GM23338 (cell line): ENCODE measurements around the gene FILIP1L. TPM values are rescaled to one million over a fixed set of nuclear protein-coding genes. Genes with fewer than 3 reads are reported as not detected.

ENCODE experiments used
- ATAC-seq: fragments of 200-7000 bp; cut with Tn5 transposase; 3 replicates; pipeline ENCODE4 v1.9.1; 2020
- DNase-seq: peaks from one replicate; pipeline ENCODE4 v3.0.0-alpha.2; 2015; ENCODE audit warnings: low spot score
- H2AFZ ChIP-seq: fragments of 200-600 bp; sonication (generic); 2 replicates; pipeline ENCODE4 v1.8.0; 2016; ENCODE audit warnings: antibody characterized with exemption, mild to moderate bottlenecking, moderate library complexity
- H3F3A ChIP-seq: fragments of 200-600 bp; sonication (generic); replicated peaks from 2 replicates; pipeline ENCODE4 v1.8.0; 2017; ENCODE audit warnings: antibody characterized with exemption, mixed run types, low read depth
- H3K27ac ChIP-seq: fragments of 200-600 bp; sonication (generic); 2 replicates; pipeline ENCODE4 v1.6.1; 2016; ENCODE audit warnings: low read depth
- H3K27me3 ChIP-seq: fragments of 200-600 bp; sonication (generic); 2 replicates; pipeline ENCODE4 v1.8.0; 2016; ENCODE audit warnings: mild to moderate bottlenecking, mixed run types, moderate library complexity; ENCODE audit not compliant: insufficient read depth
- H3K36me3 ChIP-seq: fragments of 200-600 bp; sonication (generic); 2 replicates; pipeline ENCODE4 v1.8.0; 2016; ENCODE audit warnings: mild to moderate bottlenecking; ENCODE audit not compliant: insufficient read depth
- H3K4me1 ChIP-seq: fragments of 200-600 bp; sonication (generic); 2 replicates; pipeline ENCODE4 v1.8.0; 2016; ENCODE audit warnings: mild to moderate bottlenecking, moderate library complexity; ENCODE audit not compliant: insufficient read depth
- H3K4me2 ChIP-seq: fragments of 200-600 bp; sonication (generic); 2 replicates; pipeline ENCODE4 v1.7.1; 2017; ENCODE audit warnings: mixed run types
- H3K4me3 ChIP-seq: fragments of 200-600 bp; sonication (generic); 2 replicates; pipeline ENCODE4 v1.6.1; 2016; ENCODE audit warnings: mixed run types
- H3K79me2 ChIP-seq: fragments of 200-600 bp; sonication (generic); replicated peaks from 2 replicates; pipeline ENCODE4 v1.8.0; 2017; ENCODE audit warnings: mild to moderate bottlenecking; ENCODE audit not compliant: insufficient read depth
- H3K9me2 ChIP-seq: fragments of 200-600 bp; sonication (generic); 2 replicates; pipeline ENCODE4 v1.8.0; 2017; ENCODE audit not compliant: insufficient read depth
- H4K20me1 ChIP-seq: fragments of 200-600 bp; sonication (generic); replicated peaks from 2 replicates; pipeline ENCODE4 v1.8.0; 2017; ENCODE audit warnings: mild to moderate bottlenecking; ENCODE audit not compliant: insufficient read depth
- H3K27ac Mint-ChIP-seq: 2 replicates; pipeline ENCODE4 v1.8.0; 2020; ENCODE audit warnings: inconsistent platforms, mild to moderate bottlenecking, moderate library complexity, mixed read lengths
- H3K27me3 Mint-ChIP-seq: 3 replicates; pipeline ENCODE4 v1.8.0; 2022; ENCODE audit warnings: low read depth, mild to moderate bottlenecking, moderate library complexity, mixed read lengths, inconsistent platforms; ENCODE audit not compliant: insufficient read depth, poor library complexity
- H3K36me3 Mint-ChIP-seq: 3 replicates; pipeline ENCODE4 v1.8.0; 2021; ENCODE audit warnings: low read depth, mild to moderate bottlenecking, inconsistent platforms, moderate library complexity, mixed read lengths
- H3K4me1 Mint-ChIP-seq: 3 replicates; pipeline ENCODE4 v1.8.0; 2020; ENCODE audit warnings: mild to moderate bottlenecking, inconsistent platforms, mixed read lengths
- H3K4me3 Mint-ChIP-seq: 3 replicates; pipeline ENCODE4 v1.8.0; 2021; ENCODE audit warnings: moderate library complexity, mild to moderate bottlenecking, inconsistent platforms, mixed read lengths
- H3K9me3 Mint-ChIP-seq: 3 replicates; pipeline ENCODE4 v1.8.0; 2020; ENCODE audit warnings: moderate library complexity, mild to moderate bottlenecking, inconsistent platforms, mixed read lengths
- CREB1 ChIP-seq: fragments of 250-450 bp; sonication (Bioruptor Pico); IDR thresholded peaks from 2 replicates; pipeline ENCODE4 v1.5.0; 2020; ENCODE audit warnings: low read depth, mild to moderate bottlenecking, moderate library complexity
- CTCF ChIP-seq, 2 experiments: fragments of 200-600 bp in 1 of 2; sonication (generic) in 1 of 2; conservative IDR thresholded peaks; 2 replicates each; pipeline versions ENCODE4 v1.5.1 to v1.6.1; 2016 to 2017; ENCODE audit warnings: antibody characterized with exemption in 2 of 2, low read depth in 2 of 2, mild to moderate bottlenecking in 2 of 2, moderate library complexity in 1 of 2
- ETS1 ChIP-seq: IDR thresholded peaks from 2 replicates; pipeline ENCODE4 v1.6.1; 2016; ENCODE audit warnings: antibody characterized with exemption
- EZH2phosphoT487 ChIP-seq: fragments of 200-600 bp; sonication (generic); IDR thresholded peaks from one replicate; pipeline ENCODE4 v1.8.1; 2018; ENCODE audit warnings: antibody characterized with exemption; ENCODE audit not compliant: unreplicated experiment
- JUNB ChIP-seq: IDR thresholded peaks from one replicate; pipeline ENCODE4 v1.6.1; 2016; ENCODE audit warnings: antibody characterized with exemption; ENCODE audit not compliant: unreplicated experiment
- NANOG ChIP-seq: IDR thresholded peaks from 2 replicates; pipeline ENCODE4 v1.6.1; 2016; ENCODE audit warnings: antibody characterized with exemption, borderline replicate concordance
- REST ChIP-seq: IDR thresholded peaks from one replicate; pipeline ENCODE4 v1.6.1; 2018; ENCODE audit warnings: antibody characterized with exemption; ENCODE audit not compliant: unreplicated experiment
- STAT1 ChIP-seq: IDR thresholded peaks from one replicate; pipeline ENCODE4 v1.6.1; 2016; ENCODE audit warnings: antibody characterized with exemption; ENCODE audit not compliant: unreplicated experiment
- ZNF114 ChIP-seq: fragments of 250-450 bp; sonication (Bioruptor Pico); IDR thresholded peaks from 2 replicates; pipeline ENCODE4 v1.5.0; 2020; ENCODE audit warnings: mild to moderate bottlenecking, moderate library complexity
- ZNF331 ChIP-seq: fragments of 250-450 bp; sonication (Bioruptor Pico); IDR thresholded peaks from 2 replicates; pipeline ENCODE4 v1.5.0; 2020; ENCODE audit warnings: low read depth, mild to moderate bottlenecking, moderate library complexity
- ZNF462 ChIP-seq: fragments of 250-450 bp; sonication (Bioruptor Pico); IDR thresholded peaks from 2 replicates; pipeline ENCODE4 v1.5.0; 2020; ENCODE audit warnings: mild to moderate bottlenecking, moderate library complexity
- polyA plus RNA-seq: library from polyadenylated mRNA; unstranded; fragments of >200 nt; fragmentation: Nextera tagmentation; extraction: Ambion mirVana; gene quantifications from 2 replicates; pipeline ENCODE4 v1.2.1, GENCODE V29; 2016
- total RNA-seq: library from RNA; depleted of rRNA; stranded (reverse); fragments of >200 nt; shearing (Covaris generic); gene quantifications from 2 replicates; pipeline ENCODE4 v1.2.3, GENCODE V29; 2014

Gene FILIP1L
- total and polyA plus RNA-seq, 2 experiments from 2014 or later: 1.6 TPM; not detected in 1

- ATAC-seq (no peak), DNase-seq (no peak)
- Histone ChIP-seq H3K4me1 (peaks cover 6% of the 10 kb centered on the region), H3K9me2 (no peaks in the 10 kb centered on the region; the same call in 1 of the 2 replicates), H4K20me1 (no peaks in the 10 kb centered on the region), H3K36me3 (no peaks in the 10 kb centered on the region), H3K27me3 (no peaks in the 10 kb centered on the region), H3K4me3 (no peak overlapping the region), H3F3A (no peaks in the 10 kb centered on the region), H3K79me2 (peaks cover 53% of the 10 kb centered on the region), H3K27ac (no peak overlapping the region), H2AFZ (no peak overlapping the region), H3K4me2 (no peak overlapping the region)
- H3K27ac Mint-ChIP-seq: peak overlapping the region; percentile 70
- no peaks in the 10 kb centered on the region for H3K9me3 Mint-ChIP-seq
- H3K4me1 Mint-ChIP-seq: peaks cover 34% of the 10 kb centered on the region
- no peak for TF ChIP-seq REST
- TF ChIP-seq ETS1: no peak
- TF ChIP-seq NANOG: no peak
- no peak for TF ChIP-seq JUNB
- no peak for TF ChIP-seq ZNF114 (CRISPR knock-in tag)
- TF ChIP-seq EZH2phosphoT487: no peak
- TF ChIP-seq STAT1: no peak
- no peak for TF ChIP-seq CREB1 (CRISPR knock-in tag)
- no peak for TF ChIP-seq ZNF331
- no peak for TF ChIP-seq CTCF (conservative IDR thresholded peaks at IDR 0.05; ENCODE audit: low read depth in 2 of 2)
- H3K4me3 Mint-ChIP-seq: no peak overlapping the region
- H3K36me3 Mint-ChIP-seq: no peaks in the 10 kb centered on the region
- H3K27me3 Mint-ChIP-seq: peaks cover 3% of the 10 kb centered on the region
Measured at GRCh38 chr3:99845999-99846398, 268.3 kb downstream of the FILIP1L start.

GRCh38 chr3:99845331-99845730 lies 269.0 kb downstream of the FILIP1L start:
- Histone ChIP-seq H3K27me3 (no peaks in the 10 kb centered on the region), H2AFZ (no peak overlapping the region), H3K4me3 (no peak overlapping the region), H3K9me2 (no peaks in the 10 kb centered on the region), H3K27ac (no peak overlapping the region), H3K36me3 (no peaks in the 10 kb centered on the region), H4K20me1 (no peaks in the 10 kb centered on the region), H3K4me2 (no peak overlapping the region), H3F3A (no peaks in the 10 kb centered on the region), H3K4me1 (peaks cover 6% of the 10 kb centered on the region), H3K79me2 (peaks cover 52% of the 10 kb centered on the region)
- no peak overlapping the region for H3K27ac Mint-ChIP-seq
- no peak for ATAC-seq
- no peaks in the 10 kb centered on the region for H3K9me3 Mint-ChIP-seq
- DNase-seq: no peak
- no peaks in the 10 kb centered on the region for H3K36me3 Mint-ChIP-seq
- peaks cover 3% of the 10 kb centered on the region for H3K27me3 Mint-ChIP-seq
- peaks cover 34% of the 10 kb centered on the region for H3K4me1 Mint-ChIP-seq
- H3K4me3 Mint-ChIP-seq: no peak overlapping the region
- TF ChIP-seq JUNB (no peak), ZNF331 (no peak), ZNF462 (no peak)
